ENCODE measurements around the gene HARS1.

DNA sequence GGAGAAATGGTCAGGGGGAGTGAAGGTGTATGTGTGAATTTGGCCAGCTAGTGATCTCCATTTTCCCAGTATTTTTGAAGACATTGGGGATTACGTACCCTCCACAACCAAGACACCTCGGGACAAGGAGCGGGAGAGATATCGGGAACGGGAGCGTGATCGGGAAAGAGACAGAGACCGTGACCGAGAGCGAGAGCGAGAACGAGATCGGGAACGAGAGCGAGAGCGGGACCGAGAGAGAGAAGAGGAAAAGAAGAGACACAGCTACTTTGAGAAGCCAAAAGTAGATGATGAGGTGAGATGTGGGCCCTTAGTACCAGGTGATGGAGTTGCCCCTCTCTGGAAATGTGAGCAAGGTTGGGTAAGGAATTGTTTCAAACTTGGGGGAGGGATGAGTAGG lies 32.3 kb downstream of the HARS1 start:
- no peak for TF ChIP-seq CTCF (IDR thresholded peaks at IDR 0.05)
- TF ChIP-seq POLR2A (IDR thresholded peaks at IDR 0.05): no peak
